Gastrocnemius medialis (tissue), 4 donors: ENCODE results near the gene CYP2C19.

Source experiments
- POLR2A ChIP-seq, 2 donors: fragments of 450-650 bp; IDR thresholded peaks; one replicate each; pipeline ENCODE4 v1.6.1; 2017; ENCODE audit warnings: antibody characterized with exemption in 2 of 2, mild to moderate bottlenecking in 2 of 2, moderate library complexity in 2 of 2
- TF ChIP-seq, protein P1 (sequence below), 5 experiments: fragments of 450-650 bp in 3 of 5; fragments of 200-600 bp in 2 of 5; sonication (generic) in 2 of 5; IDR thresholded peaks in 4 of 5; conservative IDR thresholded peaks in 1 of 5; 1 replicate in 4 of 5; 2 replicates in 1 of 5; pipeline ENCODE4 v1.5.1; 2016 to 2019; ENCODE audit warnings: antibody characterized with exemption in 5 of 5, mild to moderate bottlenecking in 3 of 5, moderate library complexity in 3 of 5

DNA sequence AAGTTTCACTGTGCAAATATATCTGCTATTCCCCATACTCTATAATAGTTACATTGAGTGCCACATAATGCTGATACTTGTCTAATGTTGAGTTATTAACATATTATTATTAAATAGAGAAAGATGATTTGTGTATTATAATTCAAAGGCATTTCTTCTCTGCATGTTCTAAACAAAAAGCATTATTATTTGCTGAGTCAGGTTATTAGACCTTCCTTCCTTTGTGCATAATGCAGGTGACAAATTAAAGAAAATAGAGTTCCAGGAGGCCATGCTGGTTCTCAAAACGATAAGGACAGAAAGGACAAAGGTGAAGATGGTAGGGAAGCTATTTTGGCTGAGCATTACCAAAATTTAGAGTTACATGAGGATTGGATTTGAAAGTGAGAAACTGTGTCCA, 90.6 kb downstream of the CYP2C19 start:
- TF ChIP-seq, protein P1, sequence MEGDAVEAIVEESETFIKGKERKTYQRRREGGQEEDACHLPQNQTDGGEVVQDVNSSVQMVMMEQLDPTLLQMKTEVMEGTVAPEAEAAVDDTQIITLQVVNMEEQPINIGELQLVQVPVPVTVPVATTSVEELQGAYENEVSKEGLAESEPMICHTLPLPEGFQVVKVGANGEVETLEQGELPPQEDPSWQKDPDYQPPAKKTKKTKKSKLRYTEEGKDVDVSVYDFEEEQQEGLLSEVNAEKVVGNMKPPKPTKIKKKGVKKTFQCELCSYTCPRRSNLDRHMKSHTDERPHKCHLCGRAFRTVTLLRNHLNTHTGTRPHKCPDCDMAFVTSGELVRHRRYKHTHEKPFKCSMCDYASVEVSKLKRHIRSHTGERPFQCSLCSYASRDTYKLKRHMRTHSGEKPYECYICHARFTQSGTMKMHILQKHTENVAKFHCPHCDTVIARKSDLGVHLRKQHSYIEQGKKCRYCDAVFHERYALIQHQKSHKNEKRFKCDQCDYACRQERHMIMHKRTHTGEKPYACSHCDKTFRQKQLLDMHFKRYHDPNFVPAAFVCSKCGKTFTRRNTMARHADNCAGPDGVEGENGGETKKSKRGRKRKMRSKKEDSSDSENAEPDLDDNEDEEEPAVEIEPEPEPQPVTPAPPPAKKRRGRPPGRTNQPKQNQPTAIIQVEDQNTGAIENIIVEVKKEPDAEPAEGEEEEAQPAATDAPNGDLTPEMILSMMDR (IDR thresholded peaks at IDR 0.05 in 4 of 5, conservative IDR thresholded peaks at IDR 0.05 in 1 of 5), result no peak
- no peak for TF ChIP-seq POLR2A (IDR thresholded peaks at IDR 0.05)
